HG03060 (cell line): ENCODE data around the gene ALG14.
"Not testable (repeated sequence)": the region's sequence is repeated elsewhere in the genome, so short reads cannot be mapped to it uniquely, and the experiment has no call there.

Experiments used
- ATAC-seq: cut with Tn5 transposase; IDR thresholded peaks from one replicate; pipeline ENCODE4 v1.9.1; 2021; ENCODE audit warnings: low read depth, moderate number of reproducible peaks; ENCODE audit not compliant: unreplicated experiment

ALG14 gene

DNA sequence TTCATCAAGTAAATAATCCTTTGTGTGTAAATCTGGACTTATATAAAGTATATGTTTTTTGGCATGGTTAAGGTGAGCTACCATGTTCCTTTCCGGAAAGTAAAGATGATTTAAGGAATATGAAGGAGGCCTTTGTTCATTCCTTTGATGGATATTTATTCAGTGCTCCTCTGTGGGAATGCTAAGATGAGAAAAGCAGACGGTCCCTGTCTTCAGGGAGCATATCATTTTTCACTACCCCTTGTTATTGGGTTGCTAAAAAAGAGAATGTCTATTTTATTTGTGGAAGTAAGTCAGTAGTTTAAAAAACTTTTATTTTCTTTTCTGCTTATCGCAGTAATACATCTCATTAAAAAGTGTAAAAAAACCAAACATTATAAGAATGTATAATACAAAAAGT is 110.8 kb downstream of the ALG14 start:
- no peak for ATAC-seq

DNA sequence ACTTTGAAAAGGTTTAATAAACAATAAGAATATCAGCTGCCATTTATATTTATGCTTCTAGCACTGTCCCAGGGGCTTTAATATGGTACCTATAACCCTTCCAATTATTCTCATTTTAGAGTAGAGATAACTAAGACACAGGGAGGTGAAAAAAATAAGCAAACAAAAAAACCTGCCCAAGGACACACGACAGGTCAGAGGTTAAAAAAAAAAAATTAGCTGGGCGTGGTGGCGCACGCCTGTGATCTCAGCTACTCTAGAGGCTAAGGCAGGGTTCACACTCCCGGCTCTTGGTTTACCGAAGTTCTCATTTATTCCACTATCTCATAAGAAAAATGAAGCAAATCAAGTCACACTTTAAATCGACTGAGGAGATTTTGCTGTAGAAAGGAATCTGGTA is 111.2 kb downstream of the ALG14 start:
- no peak for ATAC-seq

DNA sequence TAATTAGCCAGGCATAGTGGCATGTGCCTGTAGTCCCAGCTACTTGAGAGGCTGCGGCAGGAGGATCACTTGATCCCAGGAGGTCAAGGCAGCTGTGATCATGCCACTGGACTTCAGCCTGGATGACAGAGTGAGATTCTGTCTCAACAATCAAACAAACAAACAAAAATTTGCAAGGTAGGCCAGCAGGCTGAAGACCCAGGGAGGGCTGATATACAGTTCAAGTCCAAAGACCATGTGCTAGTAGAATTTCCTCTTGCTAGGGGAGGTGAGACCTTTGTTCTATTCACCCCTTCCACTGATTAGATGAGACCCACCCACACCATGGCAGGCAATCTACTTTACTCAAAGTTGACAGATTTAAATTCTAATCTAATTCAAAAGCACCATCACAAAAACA is 114.7 kb downstream of the ALG14 start:
- no peak for ATAC-seq

DNA sequence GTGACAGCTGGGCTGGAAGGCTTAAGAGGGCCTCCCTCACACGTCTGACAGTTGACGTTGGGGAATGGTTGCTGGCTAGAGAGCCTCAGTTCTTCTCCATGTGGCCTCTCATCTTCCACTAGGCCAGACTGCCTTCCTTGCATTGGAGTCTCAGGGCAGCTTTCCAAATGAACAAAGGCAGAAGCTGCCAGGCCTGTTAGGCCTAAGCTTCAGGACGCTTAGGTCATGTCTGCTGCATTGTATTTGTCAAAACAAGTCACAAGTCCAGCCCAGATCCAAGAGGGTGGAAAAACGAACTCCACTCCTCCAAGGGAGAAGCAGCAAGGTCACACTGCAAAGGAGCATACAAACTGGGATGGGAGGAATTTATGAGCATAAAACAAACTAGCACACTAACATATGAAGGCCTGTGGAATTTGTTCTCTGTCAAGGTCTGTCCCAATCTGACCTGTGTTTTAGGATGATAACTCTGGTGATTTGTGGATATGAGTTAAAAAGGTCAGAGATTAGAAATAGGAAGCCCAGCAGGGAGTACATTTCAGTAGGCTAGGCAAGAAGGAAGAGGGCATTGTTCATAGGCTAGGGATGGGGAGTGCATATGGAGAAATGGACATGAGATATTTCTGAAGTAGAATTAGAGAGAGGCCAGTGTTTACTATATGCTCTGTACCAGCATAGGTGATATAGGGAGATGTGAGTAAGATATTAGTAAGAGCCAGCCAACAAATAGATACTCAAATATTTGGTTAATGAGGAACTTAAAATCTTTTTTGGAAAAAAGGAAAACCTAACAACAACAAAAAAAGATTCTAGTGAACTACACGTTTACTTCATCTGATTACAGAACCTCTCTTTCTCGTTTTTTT is 116.8 kb downstream of the ALG14 start:
- no peak for ATAC-seq

DNA sequence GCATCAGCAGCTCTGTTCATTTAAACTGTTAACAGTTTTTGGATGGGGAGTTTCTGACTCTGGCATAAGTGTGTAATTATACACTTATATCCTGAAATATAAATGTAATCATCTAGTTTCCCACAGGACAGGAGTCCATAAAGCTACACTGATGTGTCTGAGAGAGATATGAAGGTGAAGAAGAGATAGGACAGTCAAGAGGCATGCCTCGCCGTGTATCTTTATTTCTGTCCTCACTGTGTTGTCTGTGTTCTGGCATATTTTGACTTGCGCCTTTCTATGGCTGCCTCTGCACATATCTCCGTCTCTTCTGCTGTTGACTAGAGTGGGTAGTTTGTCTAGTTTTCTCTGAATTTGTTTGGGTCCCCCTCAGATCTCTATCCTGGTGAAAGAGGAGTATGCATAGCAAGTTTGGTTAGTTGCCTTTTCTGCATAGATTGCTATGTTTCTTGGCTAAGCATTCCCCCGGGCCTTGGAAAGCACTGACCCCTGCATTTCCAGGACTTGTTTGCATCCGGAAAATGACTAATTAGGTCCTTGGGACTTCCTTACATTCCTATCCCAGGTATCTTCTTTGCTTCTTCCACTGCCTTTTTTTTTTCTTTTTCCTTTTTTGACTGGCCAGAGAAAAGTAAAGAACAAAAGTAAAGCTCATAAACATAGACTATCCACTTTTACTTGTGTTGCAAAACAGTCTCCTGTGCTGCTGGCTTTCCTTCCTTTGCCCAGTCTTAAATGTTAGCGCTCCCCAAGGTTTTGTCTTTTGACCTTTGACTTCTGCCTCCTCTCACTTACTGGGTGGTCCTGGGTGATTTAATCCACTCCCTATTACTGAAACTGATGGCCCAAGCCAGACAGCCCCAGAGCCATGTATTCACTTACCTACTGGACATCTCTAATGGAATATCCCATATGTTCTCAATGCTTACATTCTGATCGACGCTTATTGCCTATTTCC is 118.2 kb downstream of the ALG14 start:
- ATAC-seq = no peak

DNA sequence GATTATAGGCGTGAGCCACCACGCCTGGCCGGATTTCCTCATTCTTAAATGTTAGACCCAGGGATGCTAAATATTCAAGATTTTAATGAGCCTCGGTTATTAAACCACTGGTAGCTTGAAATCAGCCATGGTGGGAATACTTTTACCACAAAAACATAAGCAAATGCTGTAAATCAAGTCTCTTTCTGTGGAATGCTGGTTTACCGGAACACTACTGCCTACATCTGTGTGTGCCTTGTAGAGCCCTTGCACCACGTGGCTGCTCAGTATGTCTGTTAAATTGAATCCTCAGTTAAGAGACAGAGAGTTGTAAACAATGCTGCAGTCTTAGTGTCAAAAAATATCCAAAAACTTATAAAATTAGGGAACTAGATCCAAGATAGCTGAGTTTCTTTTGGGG is 119.0 kb downstream of the ALG14 start:
- no peak for ATAC-seq

DNA sequence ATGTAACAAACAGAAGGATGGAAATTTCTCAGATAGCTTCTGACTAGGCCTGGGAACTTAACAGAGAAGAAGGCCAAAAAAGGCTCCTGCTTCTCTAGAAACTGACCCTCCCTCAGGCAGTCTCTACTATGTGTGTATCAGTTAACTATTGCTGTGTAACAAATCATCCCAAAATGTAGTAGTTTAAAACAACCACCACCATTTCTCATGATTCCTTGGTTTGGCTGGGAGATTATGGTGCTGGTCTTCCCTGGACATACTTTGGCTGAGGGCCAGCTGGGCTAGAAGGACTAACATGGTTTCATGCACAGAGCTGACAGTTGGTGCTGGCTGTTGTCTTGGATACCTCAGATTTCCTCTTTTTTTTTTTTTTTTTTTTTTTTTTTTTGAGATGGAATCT is 119.6 kb downstream of the ALG14 start:
- no peak for ATAC-seq

DNA sequence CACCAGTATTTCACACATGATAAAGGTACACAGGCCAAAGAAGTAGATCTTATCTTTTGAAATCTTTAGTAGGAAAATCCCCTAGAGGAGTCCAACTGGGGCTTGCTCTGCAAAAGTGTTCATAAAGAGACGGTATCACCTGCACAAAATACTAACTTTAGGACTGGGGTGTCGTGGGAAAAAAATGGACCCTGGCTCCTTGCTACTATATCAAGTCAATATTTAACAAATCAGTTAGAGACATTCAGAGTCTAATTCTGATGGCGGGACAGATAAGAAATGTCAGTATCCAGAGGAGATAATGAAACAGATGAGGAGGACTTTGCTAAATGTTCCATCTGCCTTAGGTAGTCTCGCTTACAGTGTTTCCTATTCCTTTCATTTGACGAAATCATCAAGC is 120.2 kb downstream of the ALG14 start:
- ATAC-seq = no peak

DNA sequence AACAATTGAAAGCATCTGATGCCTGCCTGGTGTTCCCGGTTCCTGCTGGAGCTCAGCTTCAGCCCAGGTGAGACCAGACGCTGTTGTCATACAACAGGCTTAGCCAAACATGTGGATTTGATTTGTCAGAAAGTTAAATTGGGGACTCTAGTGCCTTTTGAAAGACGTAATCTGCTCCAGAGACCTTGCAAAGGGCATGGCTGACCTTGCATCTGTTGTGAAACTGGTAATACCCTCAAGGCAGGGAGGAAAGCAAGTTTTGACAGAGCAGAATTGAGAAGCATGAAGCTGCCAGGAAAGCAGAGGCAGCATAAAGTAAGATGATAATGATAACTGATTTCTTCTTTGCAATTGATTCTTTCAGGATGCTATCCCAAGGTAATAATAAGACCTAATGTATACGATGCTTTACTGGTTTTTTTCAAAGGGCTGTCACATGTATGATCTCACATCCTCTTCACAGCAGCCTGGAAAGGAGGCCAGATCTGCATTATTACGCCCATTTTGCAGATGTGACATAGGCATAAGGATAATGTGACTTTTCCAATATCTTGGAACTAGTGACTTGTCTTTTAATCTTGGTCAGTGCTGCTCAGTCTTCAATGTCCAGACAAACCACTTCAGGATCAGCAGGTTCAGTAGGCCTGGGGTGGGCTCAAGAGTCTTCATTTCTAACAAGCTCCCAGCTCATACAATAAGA is 121.1 kb downstream of the ALG14 start:
- no peak for ATAC-seq

DNA sequence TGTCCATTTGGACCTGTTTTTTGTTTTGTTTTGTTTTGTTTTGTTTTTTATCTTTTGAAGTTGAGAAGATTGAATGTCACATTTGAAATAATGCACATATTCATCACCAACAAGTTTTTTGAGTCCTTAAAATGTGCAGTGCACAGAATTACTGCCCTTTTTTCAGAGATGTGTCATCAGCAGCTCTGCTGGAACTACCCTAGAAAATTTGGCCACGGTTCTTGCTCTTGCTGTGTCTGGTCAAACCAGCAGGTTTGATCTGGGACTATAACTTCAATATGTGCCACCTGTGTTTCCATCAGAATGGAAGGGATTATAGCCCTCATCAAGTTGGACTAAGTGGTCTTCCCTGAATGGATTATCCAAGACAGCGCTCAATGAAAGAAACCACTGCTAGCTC is 121.7 kb downstream of the ALG14 start:
- ATAC-seq = no peak

DNA sequence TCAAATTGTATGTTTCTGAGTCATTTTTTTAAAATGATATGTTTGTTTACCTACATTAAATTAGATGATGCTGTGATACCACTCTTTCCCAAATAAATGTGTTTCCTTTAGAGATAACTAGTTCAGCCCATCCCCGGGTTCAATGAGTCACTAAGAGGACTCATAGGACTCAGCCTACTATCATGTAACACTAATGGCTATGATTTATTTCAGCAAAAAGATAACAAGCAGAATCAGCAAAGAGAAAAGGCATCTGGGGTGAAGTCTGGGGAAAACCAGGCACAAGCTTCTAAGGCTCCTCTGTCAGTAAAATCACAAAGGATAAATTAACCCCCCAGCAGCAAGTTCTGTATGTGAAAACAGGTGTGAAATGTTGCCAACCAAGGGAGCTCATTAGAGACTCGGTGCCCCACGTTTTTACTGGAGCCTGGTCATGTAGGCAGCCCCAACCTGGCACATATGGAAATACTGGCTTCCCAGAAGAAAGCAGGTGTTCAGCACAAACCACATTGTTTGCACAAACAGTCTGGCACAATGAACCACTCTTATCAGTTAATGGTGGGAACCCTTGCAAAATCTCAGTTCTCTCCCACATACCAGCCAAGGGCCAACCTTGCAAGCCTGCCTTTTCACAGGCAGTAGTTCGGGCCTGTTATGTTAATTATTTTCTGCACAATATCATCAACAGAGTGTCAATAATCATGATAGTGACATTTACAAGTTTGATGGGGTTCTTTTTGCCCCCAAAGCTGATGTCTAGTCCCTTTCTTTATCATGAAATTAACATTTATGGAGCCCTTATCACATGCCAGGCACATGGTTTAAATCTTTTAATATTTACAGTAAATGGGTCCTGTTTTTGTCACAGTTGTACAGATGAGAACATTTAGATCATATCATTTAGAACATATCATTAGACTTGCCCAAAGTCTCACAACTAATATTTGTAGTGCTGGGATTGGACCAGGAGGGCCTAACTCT is 122.8 kb downstream of the ALG14 start:
- ATAC-seq = no peak

DNA sequence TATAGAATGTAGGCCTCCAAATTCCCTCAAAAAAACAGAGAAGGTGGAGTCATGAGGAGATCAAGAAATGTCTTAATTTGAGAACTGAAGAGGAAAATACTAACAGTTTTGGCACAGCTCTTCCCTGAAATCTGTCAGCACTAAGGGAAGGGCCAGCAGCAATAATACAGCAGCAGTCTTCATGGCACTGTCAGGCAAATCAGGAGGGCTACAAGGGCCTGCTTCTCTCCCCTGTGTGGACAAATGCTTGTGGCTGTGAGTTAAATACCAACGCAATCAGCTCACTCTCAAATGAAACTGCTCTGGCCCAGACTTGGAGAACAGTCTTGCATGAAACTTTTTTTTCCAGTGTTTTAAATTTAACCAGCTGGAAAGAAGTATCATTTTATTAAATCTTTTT is 125.3 kb downstream of the ALG14 start:
- no peak for ATAC-seq

DNA sequence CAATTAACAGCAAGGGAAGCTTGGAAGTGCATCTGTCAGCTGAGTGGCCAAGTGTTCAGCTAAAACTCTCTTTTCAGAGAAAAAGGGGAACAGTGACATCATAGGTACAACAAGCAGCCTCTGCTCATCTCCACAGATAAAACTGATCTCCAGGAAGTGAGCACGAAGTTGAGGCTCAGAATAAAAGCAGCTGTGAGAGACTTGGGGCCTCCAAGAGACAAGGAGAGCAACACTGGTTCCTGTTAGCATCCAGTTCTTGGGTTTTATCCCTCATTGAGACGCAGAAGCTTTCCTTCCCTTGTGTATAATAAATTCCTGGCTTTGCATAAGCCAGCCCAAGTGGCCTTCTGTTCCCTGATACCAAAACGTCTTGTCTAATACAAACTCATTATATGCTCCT is 125.9 kb downstream of the ALG14 start:
- ATAC-seq = no peak

DNA sequence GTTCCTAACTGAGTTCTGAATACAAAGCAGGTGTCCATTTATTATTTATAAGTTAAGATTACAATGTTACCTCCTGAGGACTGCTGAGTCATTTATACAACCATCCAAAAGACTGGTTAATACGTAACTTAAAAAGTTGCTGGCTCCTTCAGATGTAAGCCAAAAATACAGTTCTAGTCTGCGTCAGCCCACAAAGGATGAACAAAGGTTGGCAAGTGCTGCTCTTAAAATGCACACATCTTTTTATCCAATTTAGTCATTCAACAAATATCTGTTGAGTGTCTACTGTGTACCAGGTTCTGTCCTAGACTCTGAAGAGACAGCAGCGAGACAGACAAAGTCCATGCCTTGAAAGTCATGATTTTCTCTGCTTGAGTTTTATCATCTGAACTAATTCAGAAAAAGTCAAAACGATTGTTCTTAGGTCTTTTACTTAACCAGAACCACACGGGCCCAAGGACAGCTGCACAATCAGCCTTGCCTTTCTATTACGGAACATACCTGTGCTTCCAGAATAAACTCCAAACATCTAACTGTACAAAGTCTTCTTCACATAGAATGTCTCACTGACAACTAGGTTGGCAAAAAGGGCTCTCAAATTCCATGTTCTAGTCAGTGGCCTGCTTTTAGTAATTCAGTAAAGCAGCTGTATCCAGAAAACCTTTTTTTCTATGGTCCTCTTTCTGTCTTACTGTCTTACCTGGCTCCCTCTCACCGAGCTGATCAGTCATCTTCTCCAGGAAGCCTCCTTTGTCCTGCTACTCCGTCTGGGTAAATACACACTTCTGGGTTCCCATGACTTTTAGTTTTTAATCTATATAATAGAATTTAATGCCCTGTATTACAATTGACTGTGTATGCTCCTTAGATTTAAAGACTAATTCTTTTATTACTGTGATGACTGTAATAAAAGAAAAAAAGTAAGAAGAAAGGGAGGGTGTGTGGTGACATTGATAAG is 130.3 kb downstream of the ALG14 start:
- ATAC-seq = no peak

DNA sequence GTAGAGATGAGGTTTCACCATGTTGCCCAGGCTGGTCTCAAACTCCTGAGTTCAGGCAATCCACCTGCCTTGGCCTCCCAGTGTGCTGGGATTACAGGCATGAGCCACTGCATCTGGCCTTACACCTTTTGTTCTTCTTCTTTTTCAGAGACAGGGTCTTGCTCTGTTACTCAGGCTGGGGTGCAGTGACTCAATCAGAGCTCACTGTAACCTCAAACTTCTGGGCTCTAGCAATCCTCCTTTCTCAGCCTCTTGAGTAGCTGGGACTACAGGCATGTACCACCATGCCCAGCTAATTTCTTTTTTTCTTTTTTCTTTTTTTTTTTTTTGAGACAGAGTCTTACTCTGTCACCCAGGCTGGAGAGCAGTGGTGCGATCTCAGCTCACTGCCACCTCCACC is 131.3 kb downstream of the ALG14 start:
- ATAC-seq = not testable (repeated sequence)

DNA sequence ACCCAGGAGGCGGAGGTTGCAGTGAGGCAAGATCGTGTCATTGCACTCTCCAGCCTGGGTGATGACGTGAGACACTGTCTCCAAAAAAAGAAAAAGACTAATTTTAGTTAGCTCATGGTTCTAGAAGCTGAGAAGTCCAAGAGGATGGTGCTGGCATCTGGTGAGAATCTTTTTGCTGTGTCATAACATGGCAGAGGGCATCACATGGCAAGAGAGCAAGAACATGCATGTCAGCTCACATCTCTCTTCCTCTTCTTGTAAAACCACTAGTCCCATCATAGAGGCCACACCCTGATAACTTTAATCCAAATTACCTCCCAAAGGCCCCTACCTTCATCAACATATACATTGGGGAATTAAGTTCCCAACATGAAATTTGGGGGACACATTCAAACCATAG is 132.0 kb downstream of the ALG14 start:
- ATAC-seq = no peak

DNA sequence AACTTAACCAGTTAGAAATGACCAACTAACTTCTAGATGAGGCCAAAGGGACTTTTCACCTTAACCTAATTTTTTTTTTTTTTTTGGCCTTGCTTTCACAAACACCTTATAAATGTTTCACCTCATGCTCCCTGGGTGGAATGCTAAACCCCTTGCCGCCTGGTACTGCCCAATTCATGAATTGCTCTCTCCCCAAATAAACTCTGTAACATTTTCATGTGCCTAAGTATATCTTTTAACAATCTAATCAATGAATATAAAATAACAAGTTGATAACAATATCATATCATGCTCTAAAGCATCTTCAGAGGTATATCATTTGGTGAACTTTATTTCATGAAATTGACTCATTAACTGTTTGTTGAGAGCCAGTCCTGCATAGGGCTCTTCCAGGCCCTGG is 134.9 kb downstream of the ALG14 start:
- no peak for ATAC-seq

DNA sequence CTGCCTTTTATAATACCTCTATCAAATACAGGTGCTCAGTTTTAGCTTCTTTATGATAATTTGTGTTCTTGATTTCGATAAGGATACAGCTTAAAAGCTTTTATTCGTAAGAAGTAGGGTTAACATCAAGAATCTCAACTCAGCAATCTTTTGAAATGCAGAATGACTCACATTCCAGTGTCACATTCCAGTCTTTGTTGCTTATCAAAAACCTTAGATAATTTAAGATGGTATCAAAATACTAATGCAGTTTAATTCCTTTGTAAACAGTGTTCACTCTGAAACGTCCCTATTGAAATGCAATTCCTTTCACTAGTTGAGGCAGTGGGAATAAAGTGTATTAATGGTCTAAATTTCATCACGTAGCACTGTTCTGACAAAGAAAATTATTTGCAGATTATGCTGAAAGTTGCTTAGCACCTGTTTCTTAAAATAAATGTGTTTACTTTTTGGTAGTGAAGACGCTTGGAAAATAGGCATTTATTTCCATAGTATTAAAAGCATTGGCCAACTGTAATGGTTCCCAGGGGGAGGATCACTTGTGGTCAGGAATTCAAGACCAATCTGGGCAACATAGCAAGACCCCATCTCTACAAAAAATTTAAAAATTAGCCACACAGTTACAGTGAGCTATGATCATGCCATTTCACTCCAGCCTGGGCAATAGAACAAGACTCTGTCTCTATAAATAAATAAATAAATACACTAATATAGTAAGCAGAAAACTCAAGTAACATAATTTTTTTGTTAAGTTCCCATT is 135.7 kb downstream of the ALG14 start:
- ATAC-seq = no peak
